Breast epithelium (tissue), 3 donors: ENCODE results near the gene ERBIN.

Source experiments
- CTCF ChIP-seq, 3 donors: fragments of 450-650 bp; IDR thresholded peaks; one replicate each; pipeline ENCODE4 v1.5.1; 2016 to 2017; ENCODE audit warnings: antibody characterized with exemption in 3 of 3, mild to moderate bottlenecking in 3 of 3, moderate library complexity in 3 of 3
- POLR2A ChIP-seq: fragments of 450-650 bp; IDR thresholded peaks from one replicate; pipeline ENCODE4 v1.6.1; 2016; ENCODE audit warnings: antibody characterized with exemption, mild to moderate bottlenecking, moderate library complexity

DNA sequence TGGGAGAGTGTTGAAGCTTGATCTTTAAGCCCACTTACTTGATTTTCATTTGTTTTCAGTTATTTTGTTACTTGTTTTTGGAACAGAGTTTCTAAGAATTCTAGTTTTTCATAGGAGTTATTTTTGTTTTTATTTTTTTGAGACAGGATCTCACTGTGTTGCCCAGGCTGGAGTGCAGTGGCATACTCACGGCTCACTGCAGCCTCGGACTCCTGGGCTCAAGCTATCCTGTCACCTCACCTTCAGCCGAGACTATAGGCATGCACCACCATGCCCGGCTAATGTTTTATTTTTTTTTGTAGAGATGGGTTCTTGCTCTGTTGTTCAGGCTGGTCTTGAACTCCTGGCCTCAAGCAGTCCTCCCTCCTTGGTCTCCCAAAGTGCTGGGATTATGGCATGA lies 6.3 kb downstream of the ERBIN start:
- TF ChIP-seq CTCF (IDR thresholded peaks at IDR 0.05) (no peak), POLR2A (no peak)
